HFF-Myc (cell line): ENCODE measurements around the gene SNRK.

Experiments
- DNase-seq: peaks from one replicate; pipeline ENCODE4 v3.0.0-alpha.2; 2011; ENCODE audit warnings: low read depth; ENCODE audit errors: extremely low read depth
- H3K4me3 ChIP-seq: replicated peaks from 2 replicates; pipeline ENCODE4 v1.5.1; 2011; ENCODE audit warnings: low read depth, mild to moderate bottlenecking, control low read depth, low read length
- CTCF ChIP-seq: IDR thresholded peaks from 2 replicates; pipeline ENCODE4 v1.5.1; 2012; ENCODE audit warnings: mild to moderate bottlenecking, low read depth, low read length, control low read depth; ENCODE audit errors: missing control alignments

The SNRK gene

GRCh38 chr3:43247561-43248184 is 38.7 kb upstream of the SNRK start:
- DNase-seq = no peak
- TF ChIP-seq CTCF = no peak
- H3K4me3 ChIP-seq = no peak overlapping the region

GRCh38 chr3:43248185-43248583 is 38.2 kb upstream of the SNRK start:
- no peak overlapping the region for H3K4me3 ChIP-seq
- no peak for DNase-seq
- no peak for TF ChIP-seq CTCF

GRCh38 chr3:43248973-43249372 is 37.4 kb upstream of the SNRK start:
- H3K4me3 ChIP-seq = no peak overlapping the region
- TF ChIP-seq CTCF = no peak
- DNase-seq = no peak

- TF ChIP-seq CTCF = no peak
- no peak overlapping the region for H3K4me3 ChIP-seq
- no peak for DNase-seq
Measured at GRCh38 chr3:43249405-43249804, 36.9 kb upstream of the SNRK start.

GRCh38 chr3:43253294-43253693 is 33.0 kb upstream of the SNRK start:
- no peak for TF ChIP-seq CTCF
- H3K4me3 ChIP-seq = no peak overlapping the region
- no peak for DNase-seq

- no peak overlapping the region for H3K4me3 ChIP-seq
- DNase-seq = no peak
- TF ChIP-seq CTCF = no peak
Measured at GRCh38 chr3:43254125-43254524, 32.2 kb upstream of the SNRK start.

GRCh38 chr3:43255662-43256061 is 30.7 kb upstream of the SNRK start:
- no peak for TF ChIP-seq CTCF
- DNase-seq = no peak
- H3K4me3 ChIP-seq = no peak overlapping the region
